Central memory CD8-positive, alpha-beta T cell (primary cell): ENCODE data around the gene MMP21.

ENCODE experiments used
- ATAC-seq: fragments of 150-1000 bp; cut with Tn5 transposase; replicated peaks from 2 replicates; pipeline ENCODE4 v1.10.0; 2022; ENCODE audit warnings: mild to moderate bottlenecking, moderate FRiP score, moderate number of reproducible peaks; ENCODE audit not compliant: poor library complexity, severe bottlenecking; ENCODE audit errors: extremely low read depth
- DNase-seq, 2 donors: peaks; one replicate each; pipeline ENCODE4 v3.0.0; 2021; ENCODE audit warnings: low spot score in 2 of 2
- H3K27ac Mint-ChIP-seq: one replicate; pipeline ENCODE4 v1.8.0; 2022; ENCODE audit warnings: low read depth, mild to moderate bottlenecking, moderate library complexity, mixed read lengths
- H3K27me3 Mint-ChIP-seq: one replicate; pipeline ENCODE4 v1.8.0; 2022; ENCODE audit warnings: mixed read lengths
- H3K36me3 Mint-ChIP-seq: one replicate; pipeline ENCODE4 v1.8.0; 2022; ENCODE audit warnings: mild to moderate bottlenecking, moderate library complexity, mixed read lengths; ENCODE audit not compliant: insufficient read depth
- H3K4me1 Mint-ChIP-seq: one replicate; pipeline ENCODE4 v1.8.0; 2022; ENCODE audit warnings: mixed read lengths
- H3K4me3 Mint-ChIP-seq: one replicate; pipeline ENCODE4 v1.8.0; 2022; ENCODE audit warnings: mild to moderate bottlenecking, moderate library complexity, mixed read lengths
- H3K9me3 Mint-ChIP-seq: one replicate; pipeline ENCODE4 v1.8.0; 2022; ENCODE audit warnings: mixed read lengths

The MMP21 gene

DNA sequence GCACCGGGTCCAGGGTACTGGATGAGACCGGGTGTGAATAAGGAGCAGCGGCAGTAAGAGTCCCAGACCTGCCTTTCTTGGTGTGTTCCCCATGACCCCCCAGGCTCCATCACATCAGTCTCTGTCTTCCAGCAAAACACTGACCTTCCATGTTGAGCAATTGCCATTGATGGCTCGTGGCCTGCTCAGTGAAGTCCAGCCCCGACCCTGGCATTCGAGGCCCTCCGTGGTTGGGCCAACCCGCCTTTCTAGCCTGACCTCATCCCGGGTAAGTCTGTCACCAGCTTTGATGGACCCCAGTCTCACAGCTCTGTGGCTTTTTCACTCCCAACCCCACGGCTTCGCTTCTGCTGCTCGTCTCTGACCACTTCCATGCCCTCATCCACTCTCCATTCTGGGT, 6.4 kb downstream of the MMP21 start:
- ATAC-seq (no peak), DNase-seq (no peak)
- Mint-ChIP-seq H3K27ac (no peak overlapping the region), H3K36me3 (peaks cover 24% of the 10 kb centered on the region), H3K9me3 (no peaks in the 10 kb centered on the region), H3K4me1 (no peaks in the 10 kb centered on the region), H3K4me3 (no peak overlapping the region), H3K27me3 (no peaks in the 10 kb centered on the region)

DNA sequence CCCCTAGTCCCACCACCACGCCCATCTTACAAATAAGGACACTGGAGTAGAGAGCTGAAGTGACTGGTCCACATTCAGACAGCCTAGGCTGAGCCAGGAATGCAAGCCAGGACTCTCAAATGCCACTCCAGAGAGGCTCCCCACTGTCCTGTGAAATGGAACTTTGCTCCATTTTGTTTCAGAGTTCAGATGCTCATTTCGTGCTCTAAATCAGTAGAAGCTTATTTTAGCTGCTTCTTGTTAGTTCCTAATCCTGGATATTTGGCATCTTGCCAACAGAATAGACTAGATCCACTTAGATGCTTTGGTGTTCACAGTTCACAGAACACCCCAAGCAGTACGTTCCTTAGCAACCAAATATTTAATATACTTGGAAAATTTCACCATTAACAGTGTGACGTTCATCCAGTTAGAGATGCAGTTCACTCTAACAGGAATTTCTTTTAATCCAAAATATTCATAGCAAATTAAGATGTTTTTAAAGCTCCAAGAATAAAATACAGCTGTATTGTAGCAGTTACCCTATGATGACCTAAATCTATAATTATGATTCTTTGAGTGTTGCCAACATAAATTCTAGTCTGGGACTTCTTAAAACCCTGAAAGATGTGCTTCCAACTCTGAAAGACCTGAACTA, 7.3 kb downstream of the MMP21 start:
- Mint-ChIP-seq H3K4me1 (no peaks in the 10 kb centered on the region), H3K27ac (no peak overlapping the region), H3K9me3 (no peaks in the 10 kb centered on the region), H3K4me3 (no peak overlapping the region), H3K36me3 (peaks cover 30% of the 10 kb centered on the region), H3K27me3 (no peaks in the 10 kb centered on the region)
- ATAC-seq (no peak), DNase-seq (no peak)

DNA sequence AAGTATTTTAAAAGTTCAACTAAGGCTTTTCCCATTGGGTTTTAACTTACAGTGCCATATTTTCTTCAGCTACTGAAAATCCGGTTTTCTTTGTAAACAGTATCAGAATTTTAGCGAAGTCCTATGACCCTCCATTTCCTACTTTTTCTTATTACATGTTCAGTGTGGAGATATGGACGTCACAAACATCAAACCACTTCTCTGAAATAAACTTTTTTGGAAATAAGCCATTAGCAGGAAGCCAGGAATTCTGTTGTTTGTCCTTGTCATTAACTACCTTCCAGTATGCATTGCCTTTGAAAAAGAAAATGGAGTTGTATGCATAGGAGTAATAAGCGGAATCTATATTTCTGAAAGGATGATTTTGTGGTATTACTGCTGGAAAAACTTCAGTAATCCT, 9.1 kb downstream of the MMP21 start:
- Mint-ChIP-seq H3K9me3 (no peaks in the 10 kb centered on the region), H3K4me3 (no peak overlapping the region), H3K27me3 (no peaks in the 10 kb centered on the region), H3K4me1 (no peaks in the 10 kb centered on the region), H3K27ac (no peak overlapping the region), H3K36me3 (peaks cover 35% of the 10 kb centered on the region)
- no peak for DNase-seq
- ATAC-seq: no peak

DNA sequence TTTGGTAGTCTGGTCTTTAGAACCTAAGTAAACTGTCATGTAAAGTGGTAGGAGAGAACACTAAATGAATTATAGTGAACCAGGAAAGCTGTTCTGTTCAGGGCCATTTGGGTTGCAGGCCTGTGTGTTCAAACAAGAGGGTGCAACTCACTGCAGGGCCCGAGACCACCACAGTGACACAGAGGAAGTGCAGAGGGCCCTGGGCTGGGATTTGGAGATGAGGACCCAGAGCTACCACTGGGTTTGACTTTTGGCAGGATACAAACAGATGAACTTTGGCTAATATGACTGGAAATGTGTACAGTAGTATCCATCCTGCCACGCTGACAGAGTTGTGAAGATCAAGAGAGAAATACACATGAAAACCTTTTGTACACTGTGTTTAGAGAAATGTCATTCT, 9.8 kb downstream of the MMP21 start:
- no peak overlapping the region for H3K27ac Mint-ChIP-seq

DNA sequence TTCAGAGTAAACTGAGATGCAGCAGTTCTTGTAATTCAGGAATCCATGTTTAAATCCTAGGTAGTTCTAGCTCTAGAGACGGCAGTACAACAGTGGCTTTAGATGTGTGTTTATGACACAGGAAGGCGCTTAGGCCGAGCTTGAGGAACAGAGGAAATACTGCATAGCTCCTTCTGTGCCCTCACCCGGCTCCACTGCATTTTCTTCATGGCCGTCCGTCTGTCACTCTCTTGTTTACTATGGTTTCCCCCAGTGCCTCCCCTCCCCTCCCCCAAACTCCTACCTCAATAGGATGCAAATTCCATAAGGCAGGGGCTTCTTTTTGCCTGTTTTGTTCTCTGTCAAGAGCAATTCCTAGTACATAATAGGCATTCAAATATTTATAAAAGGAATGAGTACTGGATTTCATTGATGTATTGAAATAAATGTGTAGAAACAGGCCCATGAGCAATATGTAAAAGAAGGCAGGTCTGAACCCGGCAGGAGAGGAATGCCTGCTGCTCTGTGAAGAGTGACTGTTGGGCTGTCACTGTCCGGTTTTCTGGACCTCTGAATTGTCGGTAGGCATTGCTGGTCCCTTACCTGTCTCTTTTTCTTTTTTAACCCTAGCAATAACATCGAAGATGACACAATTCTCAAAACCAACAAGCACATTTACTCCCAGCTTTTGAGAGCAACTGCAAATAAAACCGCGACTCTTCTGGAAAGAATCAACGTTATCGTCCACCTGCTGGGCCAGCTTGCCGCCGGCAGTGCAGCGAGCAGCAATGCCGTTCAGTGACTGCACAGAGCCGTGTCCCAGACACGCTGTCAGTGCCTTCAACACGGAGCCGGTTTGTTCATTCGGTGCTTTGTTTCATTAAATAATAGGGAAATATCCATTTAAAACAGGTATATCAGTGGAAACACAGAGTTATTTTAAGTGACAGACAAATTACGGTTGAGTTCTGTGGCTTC, 12.7 kb downstream of the MMP21 start:
- Mint-ChIP-seq H3K9me3 (no peaks in the 10 kb centered on the region), H3K4me1 (peaks cover 2% of the 10 kb centered on the region), H3K4me3 (no peak overlapping the region), H3K27me3 (no peaks in the 10 kb centered on the region), H3K36me3 (peaks cover 48% of the 10 kb centered on the region), H3K27ac (no peak overlapping the region)
- DNase-seq: no peak
- no peak for ATAC-seq

More for the DNA sequence above, 9.8 kb downstream of the MMP21 start:
- peaks cover 39% of the 10 kb centered on the region for H3K36me3 Mint-ChIP-seq
- H3K27me3 Mint-ChIP-seq: no peaks in the 10 kb centered on the region
- DNase-seq (no peak), ATAC-seq (no peak)
- H3K9me3 Mint-ChIP-seq: no peaks in the 10 kb centered on the region
- H3K4me3 Mint-ChIP-seq: no peak overlapping the region
- no peaks in the 10 kb centered on the region for H3K4me1 Mint-ChIP-seq

DNA sequence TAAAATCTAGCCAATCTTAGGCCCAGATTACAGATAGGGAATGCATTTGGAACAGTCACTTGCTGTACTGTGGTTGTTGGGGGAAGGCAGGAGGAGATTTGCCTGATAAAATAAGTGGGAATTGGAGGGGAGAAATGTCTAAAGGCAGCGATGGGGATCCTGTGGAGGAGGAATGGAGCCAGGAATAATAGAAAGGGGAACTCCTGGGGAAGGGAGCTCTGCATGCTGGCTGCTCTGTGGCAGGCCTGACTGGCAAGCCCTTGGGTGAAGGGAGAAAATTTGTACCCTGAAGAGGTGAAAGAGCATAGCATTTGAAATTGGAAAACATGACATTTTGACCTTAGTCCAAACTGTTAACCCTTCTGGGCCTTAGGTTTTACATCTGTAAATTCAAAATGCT, 13.7 kb downstream of the MMP21 start:
- no peak overlapping the region for H3K4me3 Mint-ChIP-seq
- ATAC-seq (no peak), DNase-seq (no peak)
- H3K27ac Mint-ChIP-seq: peak overlapping the region; percentile 16
- no peaks in the 10 kb centered on the region for H3K27me3 Mint-ChIP-seq
- H3K36me3 Mint-ChIP-seq: peaks cover 54% of the 10 kb centered on the region
- no peaks in the 10 kb centered on the region for H3K9me3 Mint-ChIP-seq
- peaks cover 7% of the 10 kb centered on the region for H3K4me1 Mint-ChIP-seq

DNA sequence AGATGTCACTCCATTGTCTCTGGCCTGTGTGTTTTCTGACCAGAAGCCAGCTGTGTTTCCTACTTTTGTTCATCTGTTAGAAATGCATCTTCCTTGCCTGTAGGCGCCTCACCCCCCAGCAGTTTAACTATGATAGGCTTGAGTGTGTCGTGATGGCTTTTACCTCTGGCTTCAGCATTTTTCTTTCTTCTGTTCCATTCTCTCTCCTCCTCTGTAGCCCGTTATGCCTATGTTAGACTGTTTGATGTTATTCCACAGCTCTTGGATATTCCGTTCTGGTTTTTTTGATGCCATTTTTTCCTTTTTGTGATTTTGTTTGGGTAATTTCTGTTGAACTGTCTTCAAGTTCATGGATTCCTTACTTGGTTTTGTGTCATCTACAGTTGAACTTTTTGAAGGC, 17.9 kb downstream of the MMP21 start:
- peaks cover 62% of the 10 kb centered on the region for H3K36me3 Mint-ChIP-seq
- H3K9me3 Mint-ChIP-seq: no peaks in the 10 kb centered on the region
- peak overlapping the region; percentile 39 for H3K27ac Mint-ChIP-seq
- ATAC-seq (no peak), DNase-seq (no peak)
- no peaks in the 10 kb centered on the region for H3K27me3 Mint-ChIP-seq
- no peak overlapping the region for H3K4me3 Mint-ChIP-seq
- peaks cover 28% of the 10 kb centered on the region for H3K4me1 Mint-ChIP-seq

DNA sequence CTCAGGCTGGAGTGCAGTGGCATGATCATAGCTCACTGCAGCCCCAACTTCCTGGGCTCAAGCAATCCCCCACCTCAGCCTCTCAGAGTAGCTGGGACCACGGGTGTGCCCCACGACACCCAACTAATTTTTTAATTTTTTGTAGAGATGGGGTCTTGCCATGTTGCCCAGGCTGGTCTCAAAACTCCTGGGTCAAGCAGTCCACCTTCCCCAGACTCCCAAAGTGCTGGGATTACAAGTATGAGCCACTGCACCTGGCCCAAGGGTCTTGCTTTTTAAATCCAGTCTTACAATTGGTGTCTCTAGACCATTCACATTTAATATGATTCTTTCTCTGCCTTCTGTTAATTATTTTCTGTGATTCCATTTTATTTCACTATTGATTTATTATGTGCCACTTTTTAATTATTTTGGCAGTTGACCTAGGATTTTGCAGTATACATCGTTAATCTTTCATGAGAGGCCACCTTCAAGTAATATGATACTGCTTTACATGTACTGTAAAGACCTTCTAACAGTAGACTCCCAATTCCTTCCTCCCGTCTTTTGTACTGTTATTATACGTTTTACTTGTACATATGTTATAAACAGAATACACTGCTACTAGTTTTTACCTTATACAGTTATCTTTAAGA, 18.7 kb downstream of the MMP21 start:
- H3K4me3 Mint-ChIP-seq: no peak overlapping the region
- ATAC-seq (no peak), DNase-seq (no peak)
- peaks cover 28% of the 10 kb centered on the region for H3K4me1 Mint-ChIP-seq
- H3K9me3 Mint-ChIP-seq: no peaks in the 10 kb centered on the region
- peaks cover 61% of the 10 kb centered on the region for H3K36me3 Mint-ChIP-seq
- H3K27ac Mint-ChIP-seq: peak overlapping the region; percentile 39
- H3K27me3 Mint-ChIP-seq: no peaks in the 10 kb centered on the region

DNA sequence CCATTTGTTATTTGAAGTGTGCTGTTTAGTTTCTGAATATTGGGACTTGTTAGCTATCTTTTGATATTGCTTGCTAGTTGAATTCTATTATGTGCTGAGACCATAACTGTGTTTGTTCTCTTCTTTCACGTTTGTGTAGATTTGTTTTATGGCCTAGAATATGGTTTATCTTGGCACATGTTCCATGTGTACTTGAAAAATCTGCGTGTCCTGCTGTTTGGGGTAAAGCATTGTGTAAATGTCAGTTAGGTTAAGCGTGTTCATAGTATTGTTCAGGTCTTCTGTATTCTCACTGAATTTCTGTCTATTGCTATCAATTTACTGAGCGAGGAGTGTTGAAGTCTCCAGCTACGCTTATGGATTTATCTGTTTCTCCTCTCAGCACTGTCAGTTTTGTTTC, 19.4 kb downstream of the MMP21 start:
- H3K27ac Mint-ChIP-seq: no peak overlapping the region

DNA sequence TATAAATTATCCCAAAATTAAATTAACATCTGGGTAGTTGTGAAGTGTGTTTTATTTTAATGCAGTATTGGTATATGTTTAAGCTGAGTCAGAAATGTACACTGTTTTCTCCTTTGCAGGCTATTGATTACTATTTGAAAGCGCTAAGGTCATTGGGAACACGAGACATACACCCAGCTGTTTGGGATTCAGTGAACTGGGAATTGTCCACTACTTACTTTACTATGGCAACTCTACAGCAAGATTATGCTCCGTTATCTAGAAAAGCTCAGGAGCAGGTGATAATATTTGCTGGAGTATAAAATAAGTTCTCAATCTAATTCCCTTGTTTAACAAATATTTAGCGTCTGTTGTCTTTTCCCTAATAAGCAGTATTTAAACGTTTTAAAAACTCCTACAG, 28.2 kb downstream of the MMP21 start:
- ATAC-seq (no peak), DNase-seq (no peak)
- H3K9me3 Mint-ChIP-seq: no peaks in the 10 kb centered on the region
- H3K4me1 Mint-ChIP-seq: no peaks in the 10 kb centered on the region
- H3K27me3 Mint-ChIP-seq: no peaks in the 10 kb centered on the region
- peaks cover 60% of the 10 kb centered on the region for H3K36me3 Mint-ChIP-seq
- no peak overlapping the region for H3K4me3 Mint-ChIP-seq
- H3K27ac Mint-ChIP-seq: no peak overlapping the region

More for the DNA sequence above, 19.4 kb downstream of the MMP21 start:
- no peak for DNase-seq
- Mint-ChIP-seq H3K27me3 (no peaks in the 10 kb centered on the region), H3K4me3 (no peak overlapping the region), H3K9me3 (no peaks in the 10 kb centered on the region), H3K4me1 (peaks cover 28% of the 10 kb centered on the region), H3K36me3 (peaks cover 59% of the 10 kb centered on the region)
- ATAC-seq: no peak

DNA sequence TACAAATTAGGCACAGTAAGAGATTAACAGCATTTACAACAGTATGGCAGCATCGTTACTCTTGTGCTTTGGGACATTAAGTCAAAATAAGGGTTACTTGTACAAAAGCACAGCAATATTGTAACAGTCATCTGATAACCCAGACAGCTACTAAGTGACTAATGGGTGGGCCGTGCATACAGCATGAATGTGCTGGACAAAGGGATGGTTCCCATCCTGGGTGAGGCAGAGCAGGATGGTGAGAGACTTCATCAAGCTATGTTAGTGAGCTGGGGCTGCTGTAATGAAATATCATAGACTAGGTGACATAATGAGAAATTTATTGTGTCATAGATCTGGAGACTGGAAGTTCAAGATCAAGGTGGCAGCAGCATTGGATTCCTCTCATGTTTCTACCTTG, 30.7 kb downstream of the MMP21 start:
- no peak for ATAC-seq
- DNase-seq: no peak
- Mint-ChIP-seq H3K27ac (no peak overlapping the region), H3K4me3 (no peak overlapping the region), H3K9me3 (no peaks in the 10 kb centered on the region), H3K27me3 (no peaks in the 10 kb centered on the region), H3K4me1 (no peaks in the 10 kb centered on the region), H3K36me3 (peaks cover 71% of the 10 kb centered on the region)

DNA sequence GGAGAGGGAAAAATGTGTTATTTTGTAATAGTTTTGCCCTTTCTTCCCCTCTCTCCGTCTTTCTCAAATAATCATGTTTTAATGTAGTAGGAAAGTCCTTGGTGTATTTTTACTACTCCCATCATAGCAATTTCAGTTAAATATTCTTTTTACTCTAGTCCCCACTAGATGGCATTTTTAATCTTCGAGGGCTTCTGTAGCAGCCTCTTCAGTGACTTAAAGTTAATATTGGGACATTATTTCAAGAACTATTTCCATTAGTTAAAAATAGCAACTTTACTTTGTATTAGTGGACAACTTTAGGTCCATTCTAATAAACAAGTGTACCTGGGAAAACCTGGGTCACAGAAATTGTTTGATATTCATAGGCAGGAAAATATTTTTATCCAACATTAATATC, 33.2 kb downstream of the MMP21 start:
- no peaks in the 10 kb centered on the region for H3K9me3 Mint-ChIP-seq
- DNase-seq (no peak), ATAC-seq (no peak)
- peaks cover 74% of the 10 kb centered on the region for H3K36me3 Mint-ChIP-seq
- H3K27ac Mint-ChIP-seq: no peak overlapping the region
- no peaks in the 10 kb centered on the region for H3K4me1 Mint-ChIP-seq
- H3K4me3 Mint-ChIP-seq: no peak overlapping the region
- no peaks in the 10 kb centered on the region for H3K27me3 Mint-ChIP-seq
